Neutrophil (primary cell): ENCODE results near the gene TRIM28.

Experiments used
- H3K27ac ChIP-seq: fragments of 200-600 bp; sonication (generic); 2 replicates; pipeline ENCODE4 v1.5.1; 2016; ENCODE audit warnings: mild to moderate bottlenecking, moderate library complexity
- H3K27me3 ChIP-seq: fragments of 200-600 bp; sonication (generic); 2 replicates; pipeline ENCODE4 v1.6.0; 2016; ENCODE audit warnings: mild to moderate bottlenecking
- H3K36me3 ChIP-seq: fragments of 200-600 bp; sonication (generic); 2 replicates; pipeline ENCODE4 v1.5.1; 2017
- H3K4me1 ChIP-seq, 2 experiments: fragments of 200-600 bp in 1 of 2; sonication (generic) in 1 of 2; 1 replicate in 1 of 2; 2 replicates in 1 of 2; pipeline versions ENCODE4 v1.5.1 to v1.6.1; 2013 to 2016; ENCODE audit warnings: low read depth in 1 of 2, low read length in 1 of 2, mild to moderate bottlenecking in 1 of 2, moderate library complexity in 1 of 2; ENCODE audit not compliant: control insufficient read depth in 1 of 2, insufficient read depth in 1 of 2
- H3K4me3 ChIP-seq, 2 experiments: fragments of 200-600 bp in 1 of 2; sonication (generic) in 1 of 2; 1 replicate in 1 of 2; 2 replicates in 1 of 2; pipeline ENCODE4 v1.5.1; 2013 to 2016; ENCODE audit warnings: low read depth in 1 of 2, low read length in 1 of 2, mild to moderate bottlenecking in 1 of 2, moderate library complexity in 1 of 2
- H3K9me3 ChIP-seq: fragments of 200-600 bp; sonication (generic); 2 replicates; pipeline ENCODE4 v1.5.1; 2016
- CTCF ChIP-seq: fragments of 200-600 bp; sonication (generic); IDR thresholded peaks from 2 replicates; pipeline ENCODE4 v1.5.1; 2016; ENCODE audit warnings: antibody characterized with exemption

TRIM28 gene

GRCh38 chr19:58514564-58515022 lies 29.3 kb upstream of the TRIM28 start:
- peaks cover 32% of the 10 kb centered on the region for H3K36me3 ChIP-seq
- no peak overlapping the region for H3K27ac ChIP-seq
- H3K4me1 ChIP-seq = peaks cover 25 to 36% of the 10 kb centered on the region in 2 experiments
- TF ChIP-seq CTCF = no peak
- H3K27me3 ChIP-seq = no peaks in the 10 kb centered on the region
- H3K4me3 ChIP-seq = peak overlapping the region; percentile 41 to 60
- H3K9me3 ChIP-seq = no peaks in the 10 kb centered on the region

- peaks cover 31 to 43% of the 10 kb centered on the region in 2 experiments for H3K4me1 ChIP-seq
- H3K9me3 ChIP-seq = no peaks in the 10 kb centered on the region
- peaks cover 31% of the 10 kb centered on the region for H3K36me3 ChIP-seq
- TF ChIP-seq CTCF = no peak
- H3K27ac ChIP-seq = no peak overlapping the region
- no peak overlapping the region for H3K4me3 ChIP-seq
- no peaks in the 10 kb centered on the region for H3K27me3 ChIP-seq
These were observed 28.6 kb upstream of the TRIM28 start for GRCh38 chr19:58515259-58515658.

- H3K4me1 ChIP-seq = peaks cover 35 to 46% of the 10 kb centered on the region in 2 experiments
- TF ChIP-seq CTCF = no peak
- H3K4me3 ChIP-seq = no peak overlapping the region
These were observed 27.5 kb upstream of the TRIM28 start for GRCh38 chr19:58516246-58516836.

GRCh38 chr19:58516964-58517833 lies 26.7 kb upstream of the TRIM28 start:
- no peak for TF ChIP-seq CTCF
- H3K27ac ChIP-seq = no peak overlapping the region
- peaks cover 35 to 46% of the 10 kb centered on the region in 2 experiments for H3K4me1 ChIP-seq
- H3K9me3 ChIP-seq = no peaks in the 10 kb centered on the region
- no peaks in the 10 kb centered on the region for H3K27me3 ChIP-seq
- H3K4me3 ChIP-seq = no peak overlapping the region
- peaks cover 27% of the 10 kb centered on the region for H3K36me3 ChIP-seq

More at GRCh38 chr19:58516246-58516836, 27.5 kb upstream of the TRIM28 start:
- Histone ChIP-seq H3K27ac (no peak overlapping the region), H3K36me3 (peaks cover 27% of the 10 kb centered on the region), H3K27me3 (no peaks in the 10 kb centered on the region), H3K9me3 (no peaks in the 10 kb centered on the region)

- H3K9me3 ChIP-seq = no peaks in the 10 kb centered on the region
- peak overlapping the region; percentile 65 to 74 for H3K4me3 ChIP-seq
- H3K36me3 ChIP-seq = peaks cover 21% of the 10 kb centered on the region
- peaks cover 35 to 45% of the 10 kb centered on the region in 2 experiments for H3K4me1 ChIP-seq
- H3K27me3 ChIP-seq = no peaks in the 10 kb centered on the region
- H3K27ac ChIP-seq = peak overlapping the region; percentile 86
- TF ChIP-seq CTCF = no peak
These were observed 25.4 kb upstream of the TRIM28 start for GRCh38 chr19:58518256-58519086.
